Measurements from ENCODE around the gene CLDN8. TPM values are rescaled to one million over a fixed set of nuclear protein-coding genes. Genes with fewer than 3 reads are reported as not detected.

Gene CLDN8
- polyA plus RNA-seq, 1 donor (not counting 4 experiments of a cell fraction or from before 2014, with no cell fraction given), result 0.07 TPM

DNA sequence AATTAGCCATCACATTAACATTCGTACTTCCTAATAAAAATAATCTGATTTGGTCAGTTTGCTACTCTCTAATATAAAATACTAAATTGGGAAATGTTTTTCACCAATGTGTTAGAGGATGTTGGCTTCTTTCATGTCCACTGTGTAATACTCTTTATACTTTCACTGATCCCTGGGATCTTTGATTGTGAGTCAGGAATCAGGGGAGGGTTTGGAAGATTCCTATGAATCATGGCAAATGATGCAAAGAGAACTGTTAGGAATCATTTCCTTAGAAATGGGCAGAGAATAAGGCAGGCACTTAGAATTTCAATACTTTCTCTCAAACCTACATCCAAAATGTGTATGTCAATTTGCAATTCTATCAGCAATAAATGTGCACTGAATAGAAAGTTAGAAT is 35.9 kb upstream of the CLDN8 start:
- Histone ChIP-seq H3K4me1 (ENCODE audit: control insufficient read depth, extremely low read depth, insufficient read depth, low read length) (peaks cover 6% of the 10 kb centered on the region), H3K36me3 (ENCODE audit: control insufficient read depth in 2 of 2, extremely low read depth in 1 of 2, insufficient read depth in 2 of 2, low read length in 2 of 2) (no peaks in the 10 kb centered on the region), H3K27ac (ENCODE audit: control insufficient read depth, insufficient read depth, low read length) (no peak overlapping the region), H3K9me3 (ENCODE audit: control insufficient read depth, low read depth, low read length) (no peaks in the 10 kb centered on the region), H4K20me1 (ENCODE audit: control insufficient read depth, extremely low read depth, insufficient read depth, low read length) (no peaks in the 10 kb centered on the region), H3K79me2 (ENCODE audit: control insufficient read depth, insufficient read depth, low read length) (no peaks in the 10 kb centered on the region), H3K27me3 (ENCODE audit: control insufficient read depth, extremely low read depth, insufficient read depth, low read length) (no peaks in the 10 kb centered on the region), H3K4me3 (ENCODE audit: control insufficient read depth in 2 of 3, extremely low read depth in 1 of 3, insufficient read depth in 2 of 3, low read depth in 1 of 3, low read length in 3 of 3) (no peak overlapping the region), H2AFZ (ENCODE audit: control insufficient read depth, low read length) (no peak overlapping the region), H3K4me2 (ENCODE audit: control insufficient read depth, extremely low read depth, insufficient read depth, low read depth, low read length) (no peak overlapping the region), H3K9me1 (ENCODE audit: control insufficient read depth, extremely low read depth, insufficient read depth, low read length) (no peaks in the 10 kb centered on the region), H3K9ac (ENCODE audit: control insufficient read depth, extremely low read depth, insufficient read depth, low read length) (no peak overlapping the region)
- FAIRE-seq, result no peak
- dilution Hi-C loops (cut with MboI; ENCODE audit: extremely low pct_ligation_motif_present, low sequenced_read_pairs), result no loop called here
- no peak for DNase-seq (ENCODE audit: low read depth, low spot score)
- TF ChIP-seq EZH2 (IDR thresholded peaks at IDR 0.05; ENCODE audit: low read length), result no peak
- TF ChIP-seq, protein P1, sequence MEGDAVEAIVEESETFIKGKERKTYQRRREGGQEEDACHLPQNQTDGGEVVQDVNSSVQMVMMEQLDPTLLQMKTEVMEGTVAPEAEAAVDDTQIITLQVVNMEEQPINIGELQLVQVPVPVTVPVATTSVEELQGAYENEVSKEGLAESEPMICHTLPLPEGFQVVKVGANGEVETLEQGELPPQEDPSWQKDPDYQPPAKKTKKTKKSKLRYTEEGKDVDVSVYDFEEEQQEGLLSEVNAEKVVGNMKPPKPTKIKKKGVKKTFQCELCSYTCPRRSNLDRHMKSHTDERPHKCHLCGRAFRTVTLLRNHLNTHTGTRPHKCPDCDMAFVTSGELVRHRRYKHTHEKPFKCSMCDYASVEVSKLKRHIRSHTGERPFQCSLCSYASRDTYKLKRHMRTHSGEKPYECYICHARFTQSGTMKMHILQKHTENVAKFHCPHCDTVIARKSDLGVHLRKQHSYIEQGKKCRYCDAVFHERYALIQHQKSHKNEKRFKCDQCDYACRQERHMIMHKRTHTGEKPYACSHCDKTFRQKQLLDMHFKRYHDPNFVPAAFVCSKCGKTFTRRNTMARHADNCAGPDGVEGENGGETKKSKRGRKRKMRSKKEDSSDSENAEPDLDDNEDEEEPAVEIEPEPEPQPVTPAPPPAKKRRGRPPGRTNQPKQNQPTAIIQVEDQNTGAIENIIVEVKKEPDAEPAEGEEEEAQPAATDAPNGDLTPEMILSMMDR (optimal IDR thresholded peaks at IDR 0.05 in 1 of 3, IDR thresholded peaks at IDR 0.05 in 1 of 3, conservative IDR thresholded peaks at IDR 0.05 in 1 of 3; ENCODE audit: extremely low read depth in 1 of 3, insufficient read depth in 2 of 3, low read length in 3 of 3), result no peak

DNA sequence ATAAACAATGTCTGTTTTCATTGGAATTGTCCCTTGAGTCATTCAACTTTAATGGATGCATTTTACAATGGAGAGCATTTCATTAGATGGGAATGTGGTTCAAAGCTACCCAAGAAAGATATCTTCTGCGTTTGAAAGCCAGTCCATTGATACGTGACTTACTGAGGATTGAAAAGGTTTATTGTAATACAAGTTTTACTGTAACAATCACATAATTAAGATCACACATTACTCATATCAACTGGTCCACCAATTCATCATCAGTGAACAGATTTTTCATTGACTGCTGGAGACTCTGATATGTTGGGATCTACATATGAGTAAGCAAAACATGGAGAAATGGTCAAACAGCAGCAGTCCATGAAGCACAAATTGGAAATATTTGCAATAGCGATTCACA is 34.0 kb upstream of the CLDN8 start:
- DNase-seq (ENCODE audit: low read depth, low spot score), result no peak
- no peak for TF ChIP-seq EZH2 (IDR thresholded peaks at IDR 0.05; ENCODE audit: low read length)
- TF ChIP-seq, protein P1 (optimal IDR thresholded peaks at IDR 0.05 in 1 of 3, IDR thresholded peaks at IDR 0.05 in 1 of 3, conservative IDR thresholded peaks at IDR 0.05 in 1 of 3; ENCODE audit: extremely low read depth in 1 of 3, insufficient read depth in 2 of 3, low read length in 3 of 3), result no peak
- Histone ChIP-seq H3K27me3 (ENCODE audit: control insufficient read depth, extremely low read depth, insufficient read depth, low read length) (no peaks in the 10 kb centered on the region), H3K9me1 (ENCODE audit: control insufficient read depth, extremely low read depth, insufficient read depth, low read length) (no peaks in the 10 kb centered on the region), H3K27ac (ENCODE audit: control insufficient read depth, insufficient read depth, low read length) (no peak overlapping the region), H3K79me2 (ENCODE audit: control insufficient read depth, insufficient read depth, low read length) (no peaks in the 10 kb centered on the region), H3K4me1 (ENCODE audit: control insufficient read depth, extremely low read depth, insufficient read depth, low read length) (no peaks in the 10 kb centered on the region), H3K4me2 (ENCODE audit: control insufficient read depth, extremely low read depth, insufficient read depth, low read depth, low read length) (no peak overlapping the region), H4K20me1 (ENCODE audit: control insufficient read depth, extremely low read depth, insufficient read depth, low read length) (no peaks in the 10 kb centered on the region), H3K36me3 (ENCODE audit: control insufficient read depth in 2 of 2, extremely low read depth in 1 of 2, insufficient read depth in 2 of 2, low read length in 2 of 2) (no peaks in the 10 kb centered on the region), H3K4me3 (ENCODE audit: control insufficient read depth in 2 of 3, extremely low read depth in 1 of 3, insufficient read depth in 2 of 3, low read depth in 1 of 3, low read length in 3 of 3) (no peak overlapping the region), H3K9ac (ENCODE audit: control insufficient read depth, extremely low read depth, insufficient read depth, low read length) (no peak overlapping the region), H2AFZ (ENCODE audit: control insufficient read depth, low read length) (no peak overlapping the region), H3K9me3 (ENCODE audit: control insufficient read depth, low read depth, low read length) (no peaks in the 10 kb centered on the region)
- dilution Hi-C loops (cut with MboI; ENCODE audit: extremely low pct_ligation_motif_present, low sequenced_read_pairs), result no loop called here
- FAIRE-seq, result no peak

All from keratinocyte (primary cell).